HG03025 (cell line): ENCODE results near the gene SLC45A3.

Source experiments
- ATAC-seq: cut with Tn5 transposase; IDR thresholded peaks from one replicate; pipeline ENCODE4 v1.9.1; 2021; ENCODE audit warnings: mild to moderate bottlenecking, moderate library complexity; ENCODE audit not compliant: unreplicated experiment, low FRiP score

The SLC45A3 gene

GRCh38 chr1:205701891-205702290, 21.6 kb upstream of the SLC45A3 start:
- no peak for ATAC-seq

GRCh38 chr1:205701420-205701819, 21.1 kb upstream of the SLC45A3 start:
- no peak for ATAC-seq

GRCh38 chr1:205700865-205701401, 20.6 kb upstream of the SLC45A3 start:
- ATAC-seq = no peak

GRCh38 chr1:205699416-205699815, 19.1 kb upstream of the SLC45A3 start:
- ATAC-seq = no peak

GRCh38 chr1:205698921-205699320, 18.6 kb upstream of the SLC45A3 start:
- ATAC-seq = no peak

GRCh38 chr1:205693421-205693991, 13.2 kb upstream of the SLC45A3 start:
- ATAC-seq = no peak

- no peak for ATAC-seq
Observed at GRCh38 chr1:205692423-205692822, 12.1 kb upstream of the SLC45A3 start.

GRCh38 chr1:205690122-205690756, 9.9 kb upstream of the SLC45A3 start:
- no peak for ATAC-seq

- no peak for ATAC-seq
Observed at GRCh38 chr1:205689479-205689878, 9.2 kb upstream of the SLC45A3 start.

GRCh38 chr1:205688171-205689080, 8.1 kb upstream of the SLC45A3 start:
- ATAC-seq = no peak

GRCh38 chr1:205687242-205687641, 6.9 kb upstream of the SLC45A3 start:
- ATAC-seq = no peak

- ATAC-seq = no peak
Observed at GRCh38 chr1:205681364-205681763, 1.1 kb upstream of the SLC45A3 start.

- ATAC-seq = no peak
Observed at GRCh38 chr1:205678286-205679111, 1.8 kb downstream of the SLC45A3 start.

GRCh38 chr1:205677167-205677566, 3.1 kb downstream of the SLC45A3 start:
- no peak for ATAC-seq

- ATAC-seq = no peak
Observed at GRCh38 chr1:205676597-205676996, 3.7 kb downstream of the SLC45A3 start.

- ATAC-seq = no peak
Observed at GRCh38 chr1:205676002-205676401, 4.3 kb downstream of the SLC45A3 start.

GRCh38 chr1:205675247-205675646, 5.1 kb downstream of the SLC45A3 start:
- no peak for ATAC-seq

- no peak for ATAC-seq
Observed at GRCh38 chr1:205672970-205673369, 7.3 kb downstream of the SLC45A3 start.

GRCh38 chr1:205672395-205672889, 7.9 kb downstream of the SLC45A3 start:
- ATAC-seq = no peak
